ENCODE measurements around the gene ATP11A. TPM values are rescaled to one million over a fixed set of nuclear protein-coding genes. Genes with fewer than 3 reads are reported as not detected.

ATP11A gene
- polyA plus RNA-seq, 2 donors: 4.2 to 6.7 TPM

DNA sequence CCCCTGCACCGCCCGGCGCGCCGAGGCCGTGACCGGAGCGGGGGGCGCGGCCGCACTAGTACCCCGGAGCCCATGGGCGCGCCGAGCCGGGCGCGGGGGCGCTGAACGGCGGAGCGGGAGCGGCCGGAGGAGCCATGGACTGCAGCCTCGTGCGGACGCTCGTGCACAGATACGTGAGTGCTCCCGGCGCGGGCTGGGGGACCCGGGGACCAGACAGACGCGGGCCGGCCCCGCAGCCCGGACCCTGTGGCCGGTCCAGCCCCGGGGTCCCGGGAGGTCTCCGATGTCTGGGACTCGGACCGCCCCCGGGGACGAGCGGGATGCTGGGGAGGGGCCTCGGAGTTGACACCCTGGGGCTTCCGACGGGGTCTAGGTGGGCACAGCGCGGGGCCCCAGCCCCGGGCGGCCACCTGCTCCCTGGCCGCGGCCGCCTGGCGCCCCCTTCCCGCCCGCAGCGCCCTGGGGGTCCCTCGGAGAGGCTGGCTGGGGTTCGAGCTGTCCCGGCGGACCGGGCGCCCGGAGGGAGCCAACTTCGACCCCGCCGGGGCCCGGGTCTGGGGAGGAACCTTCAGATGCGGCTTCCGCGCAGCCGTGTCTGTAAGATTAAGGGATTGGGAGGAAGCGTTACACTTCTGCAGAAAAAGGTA, 568 bp downstream of the ATP11A start:
- H3K9me3 ChIP-seq (ENCODE audit: control insufficient read depth in 2 of 2, insufficient read depth in 1 of 2, low read depth in 1 of 2, low read length in 1 of 2): no peaks in the 10 kb centered on the region
- WGBS, 2 donors: 0 to 1% methylated on average over 47 to 77 of the region's 77 CpGs
- no peaks in the 10 kb centered on the region for H3K36me3 ChIP-seq (ENCODE audit: control insufficient read depth in 2 of 2, insufficient read depth in 2 of 2, low read length in 1 of 2)
- peaks cover 4 to 10% of the 10 kb centered on the region in 2 donors for H3K4me1 ChIP-seq (ENCODE audit: control insufficient read depth in 2 of 2, insufficient read depth in 2 of 2, low read length in 1 of 2)
- peak overlapping the region; percentile 83 to 94 for H3K27ac ChIP-seq (ENCODE audit: low read depth in 2 of 2, low read length in 1 of 2)
- no peaks in the 10 kb centered on the region for H3K27me3 ChIP-seq (ENCODE audit: control insufficient read depth in 1 of 2, insufficient read depth in 2 of 2, low read length in 2 of 2)
- peak overlapping the region; percentile 71 to 83 for H3K4me3 ChIP-seq (ENCODE audit: low read depth in 1 of 2, low read length in 2 of 2)

- H3K27ac ChIP-seq (ENCODE audit: low read depth in 2 of 2, low read length in 1 of 2): no peak overlapping the region
- H3K36me3 ChIP-seq (ENCODE audit: control insufficient read depth in 2 of 2, insufficient read depth in 2 of 2, low read length in 1 of 2): peaks cover 0 to 5% of the 10 kb centered on the region in 2 donors
- peaks cover 0 to 10% of the 10 kb centered on the region in 2 donors for H3K4me1 ChIP-seq (ENCODE audit: control insufficient read depth in 2 of 2, insufficient read depth in 2 of 2, low read length in 1 of 2)
- H3K4me3 ChIP-seq (ENCODE audit: low read depth in 1 of 2, low read length in 2 of 2): peak overlapping the region in 1 of 2 donors; percentile 83
- 73 to 80% methylated on average over 11 of the region's 11 CpGs for WGBS, 2 donors
- H3K9me3 ChIP-seq (ENCODE audit: control insufficient read depth in 2 of 2, insufficient read depth in 1 of 2, low read depth in 1 of 2, low read length in 1 of 2): no peaks in the 10 kb centered on the region
- no peaks in the 10 kb centered on the region for H3K27me3 ChIP-seq (ENCODE audit: control insufficient read depth in 1 of 2, insufficient read depth in 2 of 2, low read length in 2 of 2)
Observed at GRCh38 chr13:112692104-112692503, 2.3 kb downstream of the ATP11A start.

- H3K9me3 ChIP-seq (ENCODE audit: control insufficient read depth in 2 of 2, insufficient read depth in 1 of 2, low read depth in 1 of 2, low read length in 1 of 2): no peaks in the 10 kb centered on the region
- H3K4me1 ChIP-seq (ENCODE audit: control insufficient read depth in 2 of 2, insufficient read depth in 2 of 2, low read length in 1 of 2): peaks cover 0 to 10% of the 10 kb centered on the region in 2 donors
- WGBS, 2 donors: 96% methylated on average over 5 of the region's 5 CpGs
- no peaks in the 10 kb centered on the region for H3K27me3 ChIP-seq (ENCODE audit: control insufficient read depth in 1 of 2, insufficient read depth in 2 of 2, low read length in 2 of 2)
- no peak overlapping the region for H3K27ac ChIP-seq (ENCODE audit: low read depth in 2 of 2, low read length in 1 of 2)
- no peak overlapping the region for H3K4me3 ChIP-seq (ENCODE audit: low read depth in 1 of 2, low read length in 2 of 2)
- H3K36me3 ChIP-seq (ENCODE audit: control insufficient read depth in 2 of 2, insufficient read depth in 2 of 2, low read length in 1 of 2): peaks cover 0 to 5% of the 10 kb centered on the region in 2 donors
Observed at GRCh38 chr13:112692586-112692985, 2.7 kb downstream of the ATP11A start.

- Histone ChIP-seq H3K4me3 (ENCODE audit: low read depth in 1 of 2, low read length in 2 of 2) (no peak overlapping the region), H3K36me3 (ENCODE audit: control insufficient read depth in 2 of 2, insufficient read depth in 2 of 2, low read length in 1 of 2) (peaks cover 0 to 5% of the 10 kb centered on the region in 2 donors), H3K4me1 (ENCODE audit: control insufficient read depth in 2 of 2, insufficient read depth in 2 of 2, low read length in 1 of 2) (peaks cover 0 to 14% of the 10 kb centered on the region in 2 donors), H3K27me3 (ENCODE audit: control insufficient read depth in 1 of 2, insufficient read depth in 2 of 2, low read length in 2 of 2) (no peaks in the 10 kb centered on the region), H3K9me3 (ENCODE audit: control insufficient read depth in 2 of 2, insufficient read depth in 1 of 2, low read depth in 1 of 2, low read length in 1 of 2) (no peaks in the 10 kb centered on the region), H3K27ac (ENCODE audit: low read depth in 2 of 2, low read length in 1 of 2) (no peak overlapping the region)
- WGBS, 2 donors: 72 to 82% methylated on average over 13 of the region's 13 CpGs
Observed at GRCh38 chr13:112693831-112694497, 4.1 kb downstream of the ATP11A start.

DNA sequence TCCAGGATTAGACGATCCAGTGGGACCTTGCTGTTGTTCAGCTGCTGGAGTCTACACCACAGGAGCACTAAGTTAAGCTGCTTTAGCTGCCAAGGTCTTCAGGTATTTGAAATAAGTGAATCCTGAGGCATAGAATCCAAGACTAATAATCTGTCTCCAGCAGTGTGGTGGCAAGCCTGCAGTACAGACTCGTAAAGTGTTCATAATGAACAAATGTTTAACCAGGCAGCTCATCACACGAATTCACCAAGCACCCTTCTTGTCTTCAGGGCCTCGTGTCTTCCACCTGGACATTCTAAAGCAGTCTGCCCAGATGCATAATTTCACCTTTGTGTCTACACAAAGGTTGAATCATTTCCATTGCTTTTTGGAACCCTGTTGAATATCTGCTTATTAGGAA, 5.3 kb downstream of the ATP11A start:
- Histone ChIP-seq H3K36me3 (ENCODE audit: control insufficient read depth in 2 of 2, insufficient read depth in 2 of 2, low read length in 1 of 2) (peaks cover 0 to 5% of the 10 kb centered on the region in 2 donors), H3K27ac (ENCODE audit: low read depth in 2 of 2, low read length in 1 of 2) (no peak overlapping the region), H3K4me3 (ENCODE audit: low read depth in 1 of 2, low read length in 2 of 2) (no peak overlapping the region), H3K4me1 (ENCODE audit: control insufficient read depth in 2 of 2, insufficient read depth in 2 of 2, low read length in 1 of 2) (peaks cover 0 to 9% of the 10 kb centered on the region in 2 donors), H3K9me3 (ENCODE audit: control insufficient read depth in 2 of 2, insufficient read depth in 1 of 2, low read depth in 1 of 2, low read length in 1 of 2) (no peaks in the 10 kb centered on the region), H3K27me3 (ENCODE audit: control insufficient read depth in 1 of 2, insufficient read depth in 2 of 2, low read length in 2 of 2) (no peaks in the 10 kb centered on the region)
- WGBS, 2 donors: 71 to 78% methylated on average over 4 of the region's 4 CpGs

GRCh38 chr13:112696001-112696868, 6.4 kb downstream of the ATP11A start:
- Histone ChIP-seq H3K4me3 (ENCODE audit: low read depth in 1 of 2, low read length in 2 of 2) (no peak overlapping the region), H3K36me3 (ENCODE audit: control insufficient read depth in 2 of 2, insufficient read depth in 2 of 2, low read length in 1 of 2) (peaks cover 0 to 5% of the 10 kb centered on the region in 2 donors), H3K9me3 (ENCODE audit: control insufficient read depth in 2 of 2, insufficient read depth in 1 of 2, low read depth in 1 of 2, low read length in 1 of 2) (no peaks in the 10 kb centered on the region), H3K27ac (ENCODE audit: low read depth in 2 of 2, low read length in 1 of 2) (no peak overlapping the region), H3K4me1 (ENCODE audit: control insufficient read depth in 2 of 2, insufficient read depth in 2 of 2, low read length in 1 of 2) (peaks cover 0 to 9% of the 10 kb centered on the region in 2 donors), H3K27me3 (ENCODE audit: control insufficient read depth in 1 of 2, insufficient read depth in 2 of 2, low read length in 2 of 2) (no peaks in the 10 kb centered on the region)
- WGBS, 2 donors: 96 to 97% methylated on average over 53 of the region's 53 CpGs

GRCh38 chr13:112696869-112697465, 7.1 kb downstream of the ATP11A start:
- H3K36me3 ChIP-seq (ENCODE audit: control insufficient read depth in 2 of 2, insufficient read depth in 2 of 2, low read length in 1 of 2): peaks cover 0 to 5% of the 10 kb centered on the region in 2 donors

DNA sequence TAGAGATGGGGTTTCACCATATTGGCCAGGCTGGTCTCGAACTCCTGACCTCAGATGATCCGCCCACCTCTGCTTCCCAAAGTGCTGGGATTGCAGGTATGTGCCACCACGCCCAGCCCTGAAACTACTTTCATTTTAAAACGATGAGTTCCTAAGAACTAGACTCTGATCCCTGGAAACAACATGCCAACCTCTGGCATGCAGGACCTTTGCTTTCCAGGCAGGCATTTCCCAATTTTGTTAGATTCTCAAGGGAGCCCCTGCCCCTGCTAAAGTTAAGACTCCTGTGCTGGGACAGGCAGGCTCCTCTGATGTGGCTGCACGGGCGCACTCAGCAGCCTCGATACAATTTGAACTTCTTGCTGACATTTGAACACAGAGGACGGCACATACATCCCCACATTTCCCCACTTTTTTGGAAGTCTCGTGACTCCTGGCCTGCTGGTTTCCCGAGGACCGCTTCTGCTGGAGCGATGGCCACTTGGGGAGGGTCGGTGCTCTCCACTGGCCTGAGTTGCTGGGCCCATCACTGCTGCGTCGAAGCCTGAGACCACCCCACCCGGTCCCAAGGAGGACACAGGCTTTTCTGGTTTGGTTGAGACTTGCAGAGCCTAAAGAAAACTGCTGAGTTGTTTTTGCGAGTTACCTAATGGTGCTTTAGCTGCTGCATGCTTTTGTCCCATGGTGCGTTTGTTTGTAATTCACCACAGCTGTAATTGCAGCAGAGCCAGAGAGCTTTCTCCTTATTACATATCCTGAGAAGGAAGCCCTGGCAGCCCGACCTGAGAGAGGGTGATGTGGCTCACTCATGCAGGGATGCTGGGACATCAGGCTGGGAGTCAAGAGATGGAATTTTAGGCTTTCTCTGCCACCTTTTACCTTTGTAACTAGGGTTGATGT, 8.2 kb downstream of the ATP11A start:
- Histone ChIP-seq H3K4me3 (ENCODE audit: low read depth in 1 of 2, low read length in 2 of 2) (no peak overlapping the region), H3K36me3 (ENCODE audit: control insufficient read depth in 2 of 2, insufficient read depth in 2 of 2, low read length in 1 of 2) (peaks cover 0 to 5% of the 10 kb centered on the region in 2 donors), H3K27me3 (ENCODE audit: control insufficient read depth in 1 of 2, insufficient read depth in 2 of 2, low read length in 2 of 2) (no peaks in the 10 kb centered on the region), H3K27ac (ENCODE audit: low read depth in 2 of 2, low read length in 1 of 2) (no peak overlapping the region), H3K9me3 (ENCODE audit: control insufficient read depth in 2 of 2, insufficient read depth in 1 of 2, low read depth in 1 of 2, low read length in 1 of 2) (no peaks in the 10 kb centered on the region), H3K4me1 (ENCODE audit: control insufficient read depth in 2 of 2, insufficient read depth in 2 of 2, low read length in 1 of 2) (peaks cover 0 to 9% of the 10 kb centered on the region in 2 donors)
- 66 to 72% methylated on average over 19 of the region's 19 CpGs for whole genome bisulfite sequencing, 2 donors

More at GRCh38 chr13:112696869-112697465, 7.1 kb downstream of the ATP11A start:
- WGBS, 2 donors: 92 to 96% methylated on average over 27 to 34 of the region's 34 CpGs
- Histone ChIP-seq H3K4me3 (ENCODE audit: low read depth in 1 of 2, low read length in 2 of 2) (no peak overlapping the region), H3K27me3 (ENCODE audit: control insufficient read depth in 1 of 2, insufficient read depth in 2 of 2, low read length in 2 of 2) (no peaks in the 10 kb centered on the region), H3K9me3 (ENCODE audit: control insufficient read depth in 2 of 2, insufficient read depth in 1 of 2, low read depth in 1 of 2, low read length in 1 of 2) (no peaks in the 10 kb centered on the region), H3K27ac (ENCODE audit: low read depth in 2 of 2, low read length in 1 of 2) (no peak overlapping the region), H3K4me1 (ENCODE audit: control insufficient read depth in 2 of 2, insufficient read depth in 2 of 2, low read length in 1 of 2) (peaks cover 0 to 9% of the 10 kb centered on the region in 2 donors)
